ENCODE results near the gene KCNA3.
A peak's percentile ranks its signal among the peaks of the same experiment; 100 is the strongest.

DNA sequence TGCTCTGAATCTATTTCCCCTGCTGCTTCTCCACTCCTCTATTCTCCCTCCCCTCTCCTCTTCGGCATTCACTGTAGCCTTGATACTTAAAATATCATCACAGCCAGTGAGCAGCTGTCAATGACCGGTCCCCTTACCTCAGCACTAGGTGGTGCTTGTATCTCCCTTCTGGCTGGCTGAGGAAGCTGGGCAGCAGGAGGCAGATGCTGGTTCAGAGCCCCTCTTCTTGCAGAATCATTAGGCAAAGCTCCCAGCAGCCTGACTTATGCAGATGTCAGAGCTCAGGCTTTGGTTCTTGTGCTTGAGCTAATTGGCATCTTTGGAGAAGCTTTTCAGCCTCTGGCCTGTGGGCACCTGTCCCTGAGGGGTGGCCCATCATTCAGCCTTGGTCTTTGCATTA lies 36.7 kb downstream of the KCNA3 start:
- TF ChIP-seq, protein P1, sequence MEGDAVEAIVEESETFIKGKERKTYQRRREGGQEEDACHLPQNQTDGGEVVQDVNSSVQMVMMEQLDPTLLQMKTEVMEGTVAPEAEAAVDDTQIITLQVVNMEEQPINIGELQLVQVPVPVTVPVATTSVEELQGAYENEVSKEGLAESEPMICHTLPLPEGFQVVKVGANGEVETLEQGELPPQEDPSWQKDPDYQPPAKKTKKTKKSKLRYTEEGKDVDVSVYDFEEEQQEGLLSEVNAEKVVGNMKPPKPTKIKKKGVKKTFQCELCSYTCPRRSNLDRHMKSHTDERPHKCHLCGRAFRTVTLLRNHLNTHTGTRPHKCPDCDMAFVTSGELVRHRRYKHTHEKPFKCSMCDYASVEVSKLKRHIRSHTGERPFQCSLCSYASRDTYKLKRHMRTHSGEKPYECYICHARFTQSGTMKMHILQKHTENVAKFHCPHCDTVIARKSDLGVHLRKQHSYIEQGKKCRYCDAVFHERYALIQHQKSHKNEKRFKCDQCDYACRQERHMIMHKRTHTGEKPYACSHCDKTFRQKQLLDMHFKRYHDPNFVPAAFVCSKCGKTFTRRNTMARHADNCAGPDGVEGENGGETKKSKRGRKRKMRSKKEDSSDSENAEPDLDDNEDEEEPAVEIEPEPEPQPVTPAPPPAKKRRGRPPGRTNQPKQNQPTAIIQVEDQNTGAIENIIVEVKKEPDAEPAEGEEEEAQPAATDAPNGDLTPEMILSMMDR (IDR thresholded peaks at IDR 0.05; ENCODE audit: low read depth, low read length) = peak; percentile 41
- no peak for TF ChIP-seq EZH2phosphoT487 (IDR thresholded peaks at IDR 0.05; ENCODE audit: low read depth)
